Cerebellar cortex (tissue), 1 donor: ENCODE data around the gene ATG4C.

Source experiments
- DNase-seq: peaks from one replicate; pipeline ENCODE4 v3.0.0-alpha.2; 2015; ENCODE audit warnings: low spot score

The ATG4C gene

GRCh38 chr1:62905309-62905708 is 121.4 kb downstream of the ATG4C start:
- no peak for DNase-seq

DNA sequence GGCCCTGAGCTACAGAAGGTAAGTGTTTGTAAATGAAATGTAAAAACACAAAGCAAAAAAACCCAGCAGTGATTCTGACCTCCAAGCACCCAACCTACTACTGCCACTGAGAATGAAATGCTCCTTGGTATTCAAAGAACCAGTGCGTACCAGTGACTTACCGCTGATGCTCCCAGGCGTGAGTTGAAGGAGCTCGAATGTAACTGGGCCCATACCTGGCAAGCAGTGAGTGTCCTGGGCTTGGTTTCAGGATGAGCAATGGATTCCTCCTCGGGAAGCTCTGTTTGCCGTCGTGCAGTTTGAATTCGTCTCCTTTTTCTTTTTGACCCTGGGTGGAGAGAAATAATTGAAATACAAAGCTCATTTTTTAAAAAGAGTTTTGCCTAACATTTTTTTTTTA is 121.9 kb downstream of the ATG4C start:
- DNase-seq: no peak

DNA sequence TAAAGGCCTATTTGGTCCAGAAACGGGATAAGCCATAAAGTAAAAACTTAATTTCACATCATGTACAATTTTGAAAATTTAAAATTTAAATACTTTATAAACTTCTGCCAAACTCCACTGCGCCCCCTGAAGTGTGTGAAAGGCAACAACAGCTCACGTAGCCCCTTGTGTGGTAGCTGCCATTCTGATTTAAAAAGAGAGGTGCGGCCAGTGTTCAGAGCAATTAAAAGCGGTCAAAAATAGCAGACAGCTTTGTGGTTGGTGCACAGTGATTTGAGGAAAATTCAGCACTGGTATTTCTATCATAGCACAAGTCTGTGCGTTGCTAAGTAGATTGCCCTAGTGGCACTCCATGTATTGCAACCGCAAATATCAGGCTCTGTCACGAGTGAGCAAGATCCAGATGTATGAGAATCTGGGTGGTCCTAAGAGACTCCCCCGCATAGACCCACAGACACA is 122.5 kb downstream of the ATG4C start:
- peak; percentile 17 for DNase-seq

GRCh38 chr1:62908168-62908695 is 124.3 kb downstream of the ATG4C start:
- DNase-seq: no peak

- DNase-seq: no peak
Observed at GRCh38 chr1:62912028-62912638, 128.2 kb downstream of the ATG4C start.
